Hindlimb muscle (tissue), 1 donor: Measurements from ENCODE around the gene RNF212. TPM values are rescaled to one million over a fixed set of nuclear protein-coding genes. Genes with fewer than 3 reads are reported as not detected.
A peak's percentile ranks its signal among the peaks of the same experiment; 100 is the strongest.

ENCODE experiments used
- DNase-seq: peaks from one replicate; pipeline ENCODE4 v3.0.0-alpha.2; 2013
- polyA plus RNA-seq: library from polyadenylated mRNA; unstranded; fragments of 120-200 nt; gene quantifications from one replicate; pipeline ENCODE4 v1.2.1, GENCODE V29; 2013; ENCODE audit not compliant: insufficient read length

RNF212 gene
- polyA plus RNA-seq, 1 donor: 3.6 TPM

DNA sequence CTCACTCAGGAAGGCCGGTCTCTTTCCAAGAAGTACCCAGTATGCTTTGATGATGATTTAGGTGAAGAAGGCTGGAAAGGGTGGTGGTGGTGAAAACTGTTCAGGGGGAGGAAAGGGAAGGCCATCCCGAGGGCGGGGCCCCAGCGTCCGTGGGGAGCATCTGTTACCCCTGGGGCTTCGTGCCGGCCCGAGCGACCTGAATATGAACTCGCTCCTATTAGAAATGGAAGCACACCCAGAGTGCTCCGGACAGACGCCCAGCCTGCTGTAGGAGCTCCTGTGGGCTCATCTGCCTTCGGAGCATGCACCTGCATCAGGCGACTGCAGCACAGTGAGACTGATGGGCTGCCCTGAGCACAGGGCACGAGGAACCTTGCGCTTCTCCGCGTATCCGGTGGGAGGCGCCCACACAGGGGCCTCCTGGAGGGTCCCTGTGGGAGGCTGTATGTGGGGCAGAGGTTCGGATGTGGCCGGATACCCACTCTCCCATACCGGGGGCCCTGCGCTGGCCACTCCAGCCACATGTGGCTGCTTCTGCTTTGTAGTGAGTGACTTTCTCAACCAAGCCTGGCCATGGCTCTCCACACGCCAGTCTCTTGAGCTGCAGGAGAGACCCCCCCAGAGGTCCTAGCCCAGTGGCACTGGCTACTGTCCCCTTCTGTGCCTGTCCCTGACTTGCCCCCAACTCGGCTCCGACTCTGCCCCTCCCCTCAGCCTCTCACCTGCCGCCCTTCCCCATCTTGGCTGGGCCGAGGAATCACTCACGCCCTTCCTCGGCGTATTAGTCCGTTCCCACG is 65.2 kb downstream of the RNF212 start:
- no peak for DNase-seq

DNA sequence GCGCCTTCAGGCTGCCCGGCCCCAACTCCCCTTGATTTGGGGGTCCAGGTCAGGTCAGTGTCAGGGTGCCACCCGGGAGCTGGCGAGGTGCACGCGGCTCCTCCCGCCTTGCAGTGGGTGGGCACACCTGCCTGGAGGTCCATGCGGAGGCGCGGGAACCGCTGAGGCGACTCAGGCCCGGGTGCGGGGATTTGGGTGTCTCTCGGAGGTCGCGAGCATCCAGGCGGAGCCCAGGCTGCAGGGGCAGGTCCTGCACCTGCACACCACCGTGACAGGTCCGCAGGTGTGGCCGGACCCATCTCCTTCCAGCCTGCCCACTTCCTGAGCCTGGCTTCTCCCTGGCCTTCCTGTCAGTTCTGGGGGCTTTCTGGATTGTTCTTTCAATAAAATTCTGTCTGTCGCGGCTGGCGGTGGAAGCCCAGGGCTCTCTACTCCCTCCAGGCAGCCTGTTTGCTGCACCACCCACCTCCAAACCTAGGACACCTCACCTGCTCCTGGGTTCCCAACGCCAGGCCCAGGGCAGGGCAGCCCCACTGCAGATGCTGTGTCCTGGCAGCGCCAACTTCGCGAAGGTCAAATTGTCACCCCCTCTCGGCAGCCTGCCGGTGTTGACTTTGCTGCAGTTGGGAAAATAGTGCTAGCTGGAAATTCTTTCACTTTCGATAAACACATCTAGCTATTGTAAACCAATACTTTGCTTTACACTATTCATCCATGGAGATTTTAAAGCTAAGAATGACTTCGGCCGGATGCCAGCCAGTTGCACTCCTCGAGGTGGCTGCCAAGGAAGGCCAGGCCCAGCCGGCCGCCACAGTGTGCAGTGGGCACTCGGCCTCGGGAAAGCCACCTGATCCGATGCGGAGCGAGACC is 66.0 kb downstream of the RNF212 start:
- no peak for DNase-seq

DNA sequence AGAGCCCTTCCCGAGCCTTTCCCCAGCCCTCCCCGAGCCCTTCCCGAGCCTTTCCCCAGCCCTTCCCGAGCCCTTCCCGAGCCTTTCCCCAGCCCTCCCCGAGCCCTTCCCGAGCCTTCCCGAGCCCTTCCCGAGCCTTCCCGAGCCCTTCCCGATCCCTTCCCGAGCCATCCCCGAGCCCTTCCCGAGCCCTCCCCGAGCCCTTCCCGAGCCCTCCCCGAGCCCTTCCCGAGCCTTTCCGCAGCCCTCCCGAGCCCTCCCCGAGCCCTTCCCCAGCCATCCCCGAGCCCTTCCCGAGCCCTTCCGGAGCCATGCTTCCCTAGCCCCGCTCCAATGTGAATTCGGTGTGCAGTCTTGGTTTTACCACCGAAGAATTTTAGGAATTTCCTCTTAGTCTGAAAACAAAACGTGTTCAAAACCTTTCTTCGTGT is 66.8 kb downstream of the RNF212 start:
- DNase-seq: peak; percentile 87

DNA sequence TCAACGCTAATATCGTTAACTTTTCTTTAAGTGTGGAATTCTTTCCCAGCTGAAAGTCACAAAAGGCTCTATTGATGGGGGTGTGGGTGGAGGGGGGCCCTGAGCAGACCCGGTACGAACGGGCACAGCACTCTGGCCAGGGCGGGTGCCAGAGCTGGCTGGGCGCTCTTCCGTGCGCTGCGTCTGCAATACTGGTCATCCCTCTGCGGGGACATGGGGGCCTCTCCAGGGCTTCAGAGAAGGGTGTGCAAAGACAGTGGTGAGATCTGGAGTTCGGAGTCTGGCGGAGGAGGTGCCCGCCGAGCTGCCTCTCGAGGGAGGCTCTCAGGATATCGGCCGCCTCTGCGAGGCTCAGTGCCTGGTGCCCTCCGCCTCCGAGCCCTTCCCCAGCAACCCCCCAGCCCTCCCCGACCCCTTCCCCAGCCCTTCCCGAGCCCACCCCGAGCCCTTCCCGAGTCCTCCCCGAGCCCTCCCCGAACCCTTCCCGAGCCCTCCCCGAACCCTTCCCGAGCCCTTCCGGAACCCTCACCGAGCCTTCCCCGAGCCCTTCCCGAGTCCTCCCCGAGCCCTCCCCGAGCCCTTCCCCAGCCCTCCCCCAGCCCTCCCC is 67.7 kb downstream of the RNF212 start:
- DNase-seq: no peak

DNA sequence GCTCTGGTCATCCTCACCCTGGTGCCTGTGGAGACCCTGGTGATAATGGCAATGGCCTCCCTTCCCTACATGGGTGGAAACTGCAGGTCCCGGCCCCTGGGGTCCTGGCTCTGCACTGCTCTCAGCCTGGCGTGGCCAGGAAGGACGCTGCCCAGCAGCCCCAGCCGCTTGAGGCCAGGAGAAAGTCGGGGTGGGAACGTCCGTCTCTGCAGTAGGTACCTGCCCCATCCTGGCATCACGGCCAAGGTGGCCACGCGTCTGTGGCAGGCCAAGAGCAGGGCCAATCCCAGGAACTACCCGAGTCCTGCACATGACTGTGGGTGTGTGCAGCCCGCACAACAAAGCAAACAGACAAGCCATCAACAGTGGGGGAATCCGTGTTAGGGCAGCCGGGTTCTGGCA is 68.2 kb downstream of the RNF212 start:
- no peak for DNase-seq

DNA sequence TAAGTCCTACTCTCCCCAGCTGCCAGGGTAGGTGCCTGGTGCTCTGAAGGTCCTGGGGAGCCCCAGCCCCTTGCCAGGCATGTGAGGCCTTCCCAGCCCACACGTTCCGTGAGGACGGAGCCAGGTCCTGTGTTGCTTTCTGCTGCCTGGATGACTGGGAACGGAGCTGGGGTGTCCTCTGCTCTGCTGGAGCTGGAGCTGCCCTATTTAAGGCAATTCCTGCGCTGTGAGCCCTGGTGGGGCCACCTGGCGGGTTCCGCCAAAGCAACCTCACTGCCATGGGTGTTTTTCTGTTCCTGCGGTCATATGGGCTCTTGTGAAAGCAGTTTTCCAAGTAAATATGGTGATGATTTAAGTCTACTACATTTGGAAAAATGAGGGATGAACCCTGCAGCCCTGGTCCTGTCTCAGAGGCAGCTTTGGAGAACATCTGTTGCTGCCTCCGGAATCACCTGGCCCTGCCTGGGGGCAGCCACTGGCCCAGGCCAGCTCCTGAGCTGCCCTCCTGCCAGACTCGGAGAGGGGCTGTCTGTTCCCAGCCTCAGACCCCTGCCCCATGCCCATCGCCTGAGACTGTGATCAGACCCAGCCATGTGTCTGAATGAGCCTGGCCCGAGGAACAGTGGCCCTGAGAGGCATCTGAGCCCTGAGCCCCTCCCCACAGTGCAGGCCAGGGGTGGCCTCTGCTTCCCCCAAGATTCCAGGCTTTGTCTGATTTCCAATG is 68.7 kb downstream of the RNF212 start:
- no peak for DNase-seq

DNA sequence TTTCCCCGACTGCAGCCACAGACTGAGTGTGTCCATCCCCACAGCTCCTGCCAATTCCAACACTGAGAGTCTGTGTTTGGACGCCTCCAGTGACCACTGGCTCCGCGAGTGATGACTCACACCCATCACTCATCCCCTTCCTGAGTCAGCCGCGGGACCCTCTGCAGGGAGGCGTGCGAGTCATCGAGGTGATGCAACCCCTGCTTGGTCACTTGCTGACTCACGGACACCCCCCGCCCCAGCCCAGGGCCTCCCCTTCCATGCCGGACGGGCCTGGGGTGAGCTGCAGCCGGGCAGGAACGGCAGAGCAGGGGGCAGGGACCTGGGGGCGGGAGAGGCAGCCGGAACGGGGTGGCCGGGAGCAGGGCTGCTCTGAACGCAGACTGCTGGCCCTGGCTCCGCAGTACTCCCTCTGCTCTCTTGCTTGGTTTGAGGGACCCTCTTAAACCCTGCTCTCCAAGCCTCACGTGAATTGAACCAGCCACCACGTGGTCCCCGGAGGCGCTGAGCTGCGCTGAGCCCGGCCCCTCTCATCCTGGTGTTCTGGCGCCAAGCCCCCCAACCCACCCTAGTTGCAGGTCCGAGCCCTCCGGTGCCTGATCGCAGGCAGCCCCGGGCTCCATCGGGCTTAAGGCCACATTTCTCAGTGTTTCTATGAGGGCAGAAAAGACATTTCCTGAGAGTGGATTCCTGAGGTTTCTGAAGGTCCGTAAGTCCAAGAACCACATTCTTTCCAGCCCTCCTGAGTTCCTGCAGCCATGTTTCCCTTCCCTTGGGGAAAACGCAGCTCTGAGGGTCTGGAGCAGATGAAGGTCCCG is 69.5 kb downstream of the RNF212 start:
- DNase-seq: peak; percentile 82

DNA sequence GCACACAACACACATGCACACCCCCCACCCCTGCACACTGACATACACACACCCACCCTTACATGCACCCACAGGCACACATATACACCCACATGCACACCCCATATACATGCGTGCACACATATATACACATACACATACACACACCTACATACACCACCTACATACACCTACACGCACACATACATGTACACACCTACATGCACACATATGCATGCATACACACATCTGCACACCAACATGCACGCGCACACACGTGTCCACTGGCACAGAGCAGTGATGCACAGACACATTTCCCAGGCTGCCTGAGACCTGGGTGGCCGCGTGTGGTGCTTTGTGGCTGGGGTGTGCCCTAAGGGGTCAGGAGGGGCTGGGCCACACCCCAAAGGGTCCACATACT is 70.2 kb downstream of the RNF212 start:
- no peak for DNase-seq

DNA sequence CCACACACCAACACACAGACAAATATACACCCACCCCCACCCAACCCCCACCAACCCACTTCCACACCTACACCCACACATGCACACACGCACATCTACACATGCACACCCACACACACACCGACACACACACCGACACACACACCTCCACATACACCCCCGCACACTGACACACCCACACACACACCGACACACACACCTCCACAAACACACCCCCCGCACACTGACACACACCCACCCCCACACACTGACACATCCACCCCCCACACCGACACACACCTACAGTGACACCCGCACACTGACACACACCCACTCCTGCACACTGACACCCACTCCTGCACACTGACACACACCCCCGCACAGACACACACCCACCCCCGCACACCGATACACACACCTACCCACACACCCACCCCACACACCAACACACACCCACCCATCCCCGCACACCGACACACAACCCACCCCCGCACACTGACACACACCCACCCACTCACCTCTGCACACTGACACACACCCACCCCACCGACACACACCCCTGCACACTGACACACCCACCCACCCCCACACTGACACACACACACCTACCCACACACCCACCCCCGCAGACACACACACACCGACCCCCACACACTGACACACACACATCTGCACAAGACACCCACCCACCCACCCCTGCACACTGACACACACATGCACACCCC is 70.9 kb downstream of the RNF212 start:
- DNase-seq: no peak

DNA sequence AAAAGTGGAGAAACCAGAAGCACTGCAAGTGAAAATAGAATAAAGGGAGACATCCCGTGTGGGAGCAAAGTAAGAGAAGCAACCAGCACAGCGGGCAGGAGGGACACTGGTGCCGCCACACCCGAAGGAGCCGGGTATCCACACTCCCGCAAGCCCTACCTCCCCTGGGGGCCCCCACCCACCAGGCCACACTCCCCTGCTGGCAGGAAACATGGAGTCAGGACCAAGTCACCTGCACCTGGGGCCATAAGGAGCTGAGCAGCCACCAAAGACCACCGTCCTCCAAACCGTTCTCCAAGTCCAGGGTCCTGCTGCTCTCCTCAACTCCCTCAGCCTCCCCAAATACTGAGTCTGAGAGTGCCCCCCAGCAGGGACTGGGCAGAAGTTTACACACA is 71.4 kb downstream of the RNF212 start:
- DNase-seq: no peak

DNA sequence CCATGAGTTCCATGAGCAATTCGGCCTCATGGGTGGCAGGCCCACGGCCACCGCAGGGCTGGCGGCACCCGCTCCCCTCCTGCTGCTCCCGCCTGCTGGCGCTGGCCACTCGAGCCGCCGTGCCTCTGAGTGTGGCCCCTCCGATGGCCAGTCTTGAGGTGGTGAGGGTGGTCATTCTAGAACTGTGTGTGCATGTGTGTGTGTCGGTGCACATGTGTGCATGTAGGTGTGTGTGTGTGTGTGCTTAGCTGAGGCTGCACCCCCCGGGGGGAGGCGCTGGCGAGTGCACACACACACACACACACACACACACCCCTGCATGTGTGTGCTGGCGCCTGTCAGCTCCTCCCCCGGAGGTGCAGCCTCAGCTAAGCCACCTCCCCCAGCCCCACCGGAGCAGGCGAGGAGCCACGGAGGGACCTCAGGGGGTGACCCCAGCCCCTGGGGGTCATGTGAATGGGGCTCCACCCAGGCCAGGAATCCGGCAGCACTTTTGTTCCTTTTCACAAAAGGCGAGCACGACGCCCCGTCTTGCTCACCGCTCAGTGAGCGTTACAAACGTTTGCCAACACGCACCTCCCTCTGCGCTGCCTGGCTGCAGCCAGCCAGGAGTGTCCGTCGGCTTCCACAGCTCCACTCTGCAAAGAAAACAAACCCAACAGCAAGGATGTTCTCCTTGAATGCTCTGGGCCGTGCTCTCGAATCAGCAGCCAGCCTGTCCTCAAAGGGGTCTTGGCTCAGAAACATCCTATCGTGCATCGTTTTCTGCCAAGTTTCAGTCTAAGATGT is 72.0 kb downstream of the RNF212 start:
- DNase-seq: peak; percentile 71

DNA sequence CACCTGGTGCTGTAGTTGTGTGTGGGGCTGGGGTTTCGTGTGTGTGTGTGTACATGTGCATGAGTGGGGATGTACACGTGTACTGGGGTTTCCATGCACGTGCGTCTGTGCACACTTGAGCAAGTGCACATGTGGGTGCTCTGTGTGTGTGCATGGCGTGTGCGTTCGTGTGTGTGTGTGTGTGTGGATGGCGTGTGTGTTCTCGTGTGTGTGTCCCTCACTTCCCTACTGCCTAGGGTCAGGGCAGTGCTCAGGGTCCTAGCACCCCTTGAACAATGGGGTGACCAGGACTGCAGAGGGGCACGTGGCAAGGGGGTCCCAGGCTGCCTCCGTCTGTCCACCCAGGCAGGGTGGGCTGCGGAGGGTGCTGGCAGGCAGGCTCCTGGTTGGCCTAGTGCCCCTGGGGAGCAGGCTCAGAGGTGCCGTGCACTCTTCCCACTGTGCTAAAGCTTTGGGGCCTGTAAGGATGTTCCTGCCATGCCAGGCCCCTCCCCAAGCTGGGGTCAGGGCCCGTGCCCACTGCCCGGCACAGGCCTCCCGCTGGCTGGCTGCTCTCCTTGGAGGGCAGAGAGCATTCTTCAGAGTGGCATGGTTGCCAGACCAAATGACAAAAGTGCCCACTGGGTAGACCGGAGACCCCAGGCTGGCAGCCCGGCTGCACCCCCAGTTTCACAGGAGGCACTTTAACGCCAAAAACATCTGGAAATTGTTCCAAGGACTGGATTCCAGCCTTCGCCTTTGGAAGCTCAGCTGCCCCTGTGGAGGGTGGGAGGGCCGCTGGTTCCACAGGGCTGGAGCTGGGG is 72.8 kb downstream of the RNF212 start:
- no peak for DNase-seq

DNA sequence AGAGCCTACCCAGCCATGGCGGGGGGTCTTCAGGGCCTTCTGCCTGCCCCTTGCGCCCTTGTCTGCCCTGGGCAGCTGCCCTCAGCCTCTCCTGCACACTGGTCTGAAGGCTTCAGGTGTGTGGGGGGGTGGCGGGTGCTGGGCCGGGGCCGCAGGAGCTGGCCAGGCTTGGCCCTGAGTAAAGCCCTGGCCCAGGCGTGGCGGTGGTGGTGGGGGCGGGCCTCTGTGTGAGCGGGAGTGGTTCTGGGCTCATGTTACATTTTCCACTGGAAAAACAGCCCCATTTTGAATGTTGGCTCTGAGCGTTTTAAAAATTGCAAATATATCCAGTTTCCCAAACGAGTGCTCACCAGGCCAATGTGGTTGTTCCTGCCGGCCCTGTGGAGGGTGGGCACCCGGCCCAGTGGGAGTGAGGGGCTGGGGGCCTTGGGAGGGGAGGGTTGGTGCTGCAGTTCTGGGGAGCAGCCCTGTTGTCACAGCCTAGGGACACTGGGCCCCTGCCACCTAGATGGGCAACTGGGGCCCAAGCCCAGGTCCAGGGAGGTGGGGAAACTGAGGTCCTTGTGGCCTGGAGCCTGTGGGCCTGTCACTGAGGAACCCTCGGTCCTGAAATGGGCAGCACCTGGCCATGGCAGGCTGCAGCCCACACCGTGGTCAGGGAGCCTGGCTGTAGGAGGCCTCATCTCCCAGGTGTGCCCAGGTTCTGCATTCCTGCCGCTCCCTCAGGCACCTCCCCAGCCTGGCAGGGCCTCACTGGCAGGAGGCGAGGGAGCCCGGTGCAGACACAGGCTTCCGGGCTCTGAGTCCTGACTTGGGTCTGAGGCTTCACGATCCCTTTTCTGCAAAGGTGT is 73.6 kb downstream of the RNF212 start:
- DNase-seq: peak; percentile 80

DNA sequence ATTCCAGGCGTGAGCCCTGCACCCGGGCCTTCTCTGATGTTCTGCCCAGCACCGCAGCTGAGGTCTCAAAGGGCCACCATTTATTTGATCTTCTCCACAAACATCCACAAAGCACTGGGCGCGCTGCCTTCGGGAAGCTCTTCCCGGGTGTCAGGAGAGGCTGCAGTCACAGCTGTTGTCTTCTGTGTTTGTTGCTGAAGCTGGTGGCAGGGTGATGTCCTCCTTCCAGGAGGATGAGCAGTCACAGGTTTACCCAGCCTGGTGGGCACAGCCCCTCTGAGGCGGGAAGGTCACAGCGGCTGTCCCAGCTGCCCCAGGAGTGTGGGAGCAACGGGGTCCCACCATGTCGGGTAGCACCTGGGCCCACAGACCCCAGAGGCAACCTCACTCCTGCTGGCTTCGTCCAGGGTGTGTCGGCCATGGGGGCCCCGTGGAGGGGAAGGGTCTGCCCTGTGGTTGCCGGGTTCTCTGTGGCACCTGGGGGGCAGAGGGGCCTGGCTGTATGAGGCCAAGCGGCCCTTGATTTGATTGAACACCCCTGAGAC is 74.3 kb downstream of the RNF212 start:
- no peak for DNase-seq

DNA sequence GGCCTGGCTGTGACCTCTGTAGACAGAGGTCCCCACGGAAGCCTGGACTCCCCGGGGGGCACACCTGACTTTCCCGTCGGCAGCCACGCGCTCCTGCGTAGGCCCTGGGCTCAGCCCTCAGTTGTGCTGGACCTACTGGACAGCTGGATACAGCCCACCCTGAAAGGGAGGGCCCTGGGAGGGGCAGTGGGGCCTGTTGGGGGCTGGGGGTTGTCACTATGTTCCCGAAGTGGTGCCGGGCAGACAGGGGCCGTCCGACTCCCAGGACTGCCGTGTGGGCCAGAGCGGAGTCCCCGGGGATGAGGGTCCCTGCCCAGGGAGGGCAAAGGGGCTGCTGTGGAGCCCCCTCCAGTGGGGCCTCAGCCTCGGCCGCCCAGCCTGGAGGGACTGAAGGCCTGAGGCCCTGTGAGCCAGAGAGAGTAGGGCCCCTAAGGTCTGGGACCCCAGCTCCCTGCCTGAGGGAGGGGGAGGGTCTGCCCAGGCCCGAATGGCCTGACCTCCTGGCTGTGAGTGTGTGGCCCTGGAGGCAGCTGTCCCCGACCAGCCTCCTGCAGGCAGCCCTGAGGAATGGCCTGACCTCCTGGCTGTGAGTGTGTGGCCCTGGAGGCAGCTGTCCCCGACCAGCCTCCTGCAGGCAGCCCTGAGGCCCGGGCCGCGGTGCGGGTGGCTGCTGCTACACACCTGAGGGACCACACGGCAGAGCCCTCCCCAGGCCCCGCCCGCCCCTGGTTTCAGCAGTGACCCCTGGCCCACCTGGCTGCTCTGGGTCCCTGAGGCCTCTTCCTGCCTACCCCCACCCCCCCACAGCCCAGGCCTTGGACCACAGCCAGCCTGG is 76.2 kb downstream of the RNF212 start:
- no peak for DNase-seq

DNA sequence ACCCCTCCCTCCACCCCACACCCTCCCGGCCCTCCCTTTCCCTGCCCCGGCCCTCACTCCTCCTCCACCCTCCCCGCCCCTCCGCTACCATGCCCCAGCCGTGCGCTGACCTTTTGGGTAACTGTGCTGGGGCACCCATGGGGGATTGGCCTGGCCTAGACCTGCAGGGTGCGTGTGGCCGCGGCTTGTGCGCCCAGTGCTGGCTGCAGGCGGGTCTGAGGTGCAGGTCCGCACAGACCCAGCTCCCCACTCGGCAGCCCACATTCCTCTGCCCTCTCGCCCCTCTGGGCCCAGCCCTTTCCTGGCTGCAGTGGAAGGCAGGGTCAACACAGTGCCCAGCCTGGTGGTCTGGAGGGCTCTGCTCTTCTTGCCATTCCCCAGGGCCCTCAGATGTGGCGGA is 77.3 kb downstream of the RNF212 start:
- no peak for DNase-seq

DNA sequence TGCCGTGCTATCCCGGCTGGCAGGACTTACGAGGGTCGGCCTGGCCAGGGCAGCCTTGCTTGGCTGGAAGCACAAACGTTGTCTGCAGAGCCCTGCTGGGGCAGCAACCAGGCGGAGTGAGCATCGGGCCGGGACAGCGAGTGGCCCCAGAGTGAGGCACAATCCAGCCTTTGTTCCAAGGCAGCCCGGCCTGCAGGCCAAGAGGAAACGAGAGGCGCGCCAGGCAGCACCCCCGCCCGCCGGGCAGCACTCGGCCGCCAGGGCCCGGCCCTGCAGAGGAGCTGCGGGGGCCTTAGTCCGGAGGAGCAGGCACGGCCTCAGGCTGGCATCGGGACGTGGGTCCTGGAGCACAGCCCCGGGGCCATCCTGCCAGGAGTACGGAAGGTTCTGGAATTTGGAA is 77.9 kb downstream of the RNF212 start:
- no peak for DNase-seq
